ENCODE results near the gene RFPL4A.
"Not testable (repeated sequence)": the region's sequence is repeated elsewhere in the genome, so short reads cannot be mapped to it uniquely, and the experiment has no call there.

The RFPL4A gene

DNA sequence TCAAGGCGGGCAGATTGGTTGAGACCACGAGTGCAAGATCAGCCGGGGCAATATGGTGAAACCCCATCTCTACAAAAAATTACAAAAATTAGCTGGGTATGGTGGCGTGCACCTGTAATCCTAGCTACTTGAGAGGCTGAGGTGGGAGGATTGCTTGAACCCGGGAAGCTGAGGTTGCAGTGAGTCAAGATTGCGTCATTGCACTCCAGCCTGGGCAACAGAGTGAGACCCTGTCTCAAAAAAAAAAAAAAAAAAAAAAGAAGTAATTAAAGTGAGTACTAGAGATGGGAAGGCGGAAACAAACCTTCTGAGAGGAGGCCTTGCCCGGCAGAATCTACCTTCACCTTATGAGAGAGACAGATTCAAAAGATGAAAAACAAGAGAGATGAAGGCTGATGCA lies 35.4 kb upstream of the RFPL4A start:
- TF ChIP-seq, protein P1, sequence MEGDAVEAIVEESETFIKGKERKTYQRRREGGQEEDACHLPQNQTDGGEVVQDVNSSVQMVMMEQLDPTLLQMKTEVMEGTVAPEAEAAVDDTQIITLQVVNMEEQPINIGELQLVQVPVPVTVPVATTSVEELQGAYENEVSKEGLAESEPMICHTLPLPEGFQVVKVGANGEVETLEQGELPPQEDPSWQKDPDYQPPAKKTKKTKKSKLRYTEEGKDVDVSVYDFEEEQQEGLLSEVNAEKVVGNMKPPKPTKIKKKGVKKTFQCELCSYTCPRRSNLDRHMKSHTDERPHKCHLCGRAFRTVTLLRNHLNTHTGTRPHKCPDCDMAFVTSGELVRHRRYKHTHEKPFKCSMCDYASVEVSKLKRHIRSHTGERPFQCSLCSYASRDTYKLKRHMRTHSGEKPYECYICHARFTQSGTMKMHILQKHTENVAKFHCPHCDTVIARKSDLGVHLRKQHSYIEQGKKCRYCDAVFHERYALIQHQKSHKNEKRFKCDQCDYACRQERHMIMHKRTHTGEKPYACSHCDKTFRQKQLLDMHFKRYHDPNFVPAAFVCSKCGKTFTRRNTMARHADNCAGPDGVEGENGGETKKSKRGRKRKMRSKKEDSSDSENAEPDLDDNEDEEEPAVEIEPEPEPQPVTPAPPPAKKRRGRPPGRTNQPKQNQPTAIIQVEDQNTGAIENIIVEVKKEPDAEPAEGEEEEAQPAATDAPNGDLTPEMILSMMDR (IDR thresholded peaks at IDR 0.05), result no peak

DNA sequence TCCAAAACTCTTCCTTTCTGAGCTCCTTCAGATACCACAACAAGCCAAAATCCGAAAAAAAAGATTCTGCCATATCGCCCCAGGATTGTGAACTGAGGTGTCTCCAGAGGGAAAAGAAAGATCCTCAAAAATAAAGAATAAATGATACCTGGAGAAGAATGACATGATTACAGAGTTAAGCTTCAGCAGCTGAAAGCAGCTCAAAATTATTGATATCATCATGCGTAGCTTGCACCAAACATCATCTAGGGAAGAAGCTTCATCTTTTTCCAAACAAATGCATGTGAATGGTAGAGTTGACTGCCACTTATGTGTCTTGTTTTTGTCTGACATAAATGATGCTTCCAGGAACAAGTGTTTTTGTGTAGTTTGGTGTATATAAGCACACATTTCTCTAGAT lies 20.6 kb upstream of the RFPL4A start, which contains the start of gene NLRP9:
TSS of gene NLRP9 (minus strand) at position 101 of the 400 bp plus-strand sequence. CDS start at position 73, 28 bp downstream.
- TF ChIP-seq, protein P1 (IDR thresholded peaks at IDR 0.05), result no peak

DNA sequence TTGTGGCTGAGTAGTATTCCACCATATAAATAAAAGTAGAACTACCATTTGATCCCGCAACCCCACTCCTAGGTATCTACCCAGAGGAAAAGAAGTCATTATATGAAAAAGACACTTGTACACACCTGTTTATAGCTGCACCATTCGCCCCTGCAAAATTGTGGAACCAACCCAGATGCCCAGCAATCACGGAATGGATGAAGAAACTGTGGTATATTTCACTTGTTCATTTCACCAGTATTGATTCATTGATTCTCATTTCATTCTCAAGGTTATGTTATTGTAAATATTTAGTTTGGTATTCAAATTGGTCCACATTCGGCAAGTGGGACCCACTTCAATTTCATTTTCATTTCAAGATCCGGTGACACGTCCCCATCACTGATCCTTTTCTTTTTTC lies 8.2 kb upstream of the RFPL4A start:
- TF ChIP-seq, protein P1 (IDR thresholded peaks at IDR 0.05), result no peak

DNA sequence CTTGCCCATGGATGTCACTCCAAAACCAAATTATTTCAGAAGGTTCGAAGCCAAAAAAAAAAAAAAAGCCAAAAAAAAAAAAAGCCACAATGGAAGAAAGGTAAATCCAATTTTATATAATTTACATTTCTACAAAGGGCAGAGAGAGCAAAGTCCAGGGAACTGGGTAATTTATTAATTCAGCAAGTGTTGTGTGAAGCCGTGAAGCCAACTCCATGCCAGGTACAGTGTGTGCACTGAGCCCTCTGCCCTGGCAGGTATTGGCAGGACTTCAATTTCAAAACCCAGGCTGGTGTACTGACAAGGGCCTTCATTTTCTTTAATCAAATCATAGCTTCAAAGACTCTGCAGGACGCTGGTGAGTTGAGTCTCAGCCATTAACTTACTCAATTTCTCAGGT lies 5.5 kb upstream of the RFPL4A start:
- TF ChIP-seq, protein P1 (IDR thresholded peaks at IDR 0.05), result no peak

DNA sequence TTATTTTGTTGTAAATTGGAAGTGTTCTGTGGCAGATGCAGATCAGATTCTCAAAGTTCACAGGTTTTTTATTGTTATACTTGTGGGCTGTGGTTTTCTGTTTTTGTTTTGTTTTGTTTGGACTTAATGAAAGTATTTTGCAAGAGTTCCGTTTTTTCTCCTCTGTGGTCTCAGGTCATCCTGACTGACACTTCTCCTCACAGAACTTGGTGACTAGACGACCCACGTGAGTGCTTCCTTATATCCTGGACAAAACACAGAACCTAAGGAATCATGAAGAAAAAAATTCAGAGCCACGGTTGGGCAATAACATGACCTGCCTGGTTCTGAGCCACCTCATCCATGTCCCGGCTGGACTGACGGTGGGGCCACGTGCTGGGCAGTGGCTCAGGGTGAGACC lies 7.6 kb downstream of the RFPL4A start:
- TF ChIP-seq, protein P1 (IDR thresholded peaks at IDR 0.05), result no peak

DNA sequence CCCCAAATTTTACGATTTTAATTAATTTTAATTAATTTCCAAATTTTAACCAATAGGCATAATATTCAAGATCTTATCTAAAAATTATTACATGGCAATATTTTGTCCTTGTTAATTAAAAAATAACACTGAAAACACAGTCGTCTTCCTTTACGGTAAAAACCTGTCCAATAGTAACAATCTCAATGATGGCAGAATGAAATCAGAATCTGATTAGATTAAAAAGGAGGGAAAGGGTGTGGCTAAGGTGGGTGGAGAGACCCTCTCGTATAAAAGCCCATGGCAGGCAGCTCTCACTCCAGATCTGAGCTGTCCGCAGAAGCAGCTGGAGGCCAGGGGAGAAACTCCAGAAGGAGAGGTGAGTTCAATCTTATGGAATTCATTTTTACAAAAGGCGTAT lies 9.9 kb downstream of the RFPL4A start, which contains the start of gene RFPL4AL1:
TSS of gene RFPL4AL1 (plus strand) at position 301 of the 400 bp plus-strand sequence. CDS start 2,687 bp downstream, outside the sequence.
- TF ChIP-seq, protein P1 (IDR thresholded peaks at IDR 0.05), result not testable (repeated sequence)

DNA sequence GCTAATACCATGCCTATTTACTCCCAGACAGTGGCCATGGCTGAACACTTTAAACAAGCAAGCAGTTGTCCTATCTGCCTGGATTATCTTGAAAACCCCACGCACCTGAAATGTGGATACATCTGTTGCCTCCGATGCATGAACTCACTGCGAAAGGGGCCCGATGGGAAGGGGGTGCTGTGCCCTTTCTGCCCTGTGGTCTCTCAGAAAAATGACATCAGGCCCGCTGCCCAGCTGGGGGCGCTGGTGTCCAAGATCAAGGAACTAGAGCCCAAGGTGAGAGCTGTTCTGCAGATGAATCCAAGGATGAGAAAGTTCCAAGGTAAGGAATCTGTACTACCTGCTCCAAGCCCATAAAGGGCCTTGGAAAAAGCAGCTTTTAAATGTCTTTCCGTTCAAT lies 18.6 kb downstream of the RFPL4A start:
- TF ChIP-seq, protein P1 (IDR thresholded peaks at IDR 0.05), result peak; percentile 41; the same call in 1 of the 2 replicates

DNA sequence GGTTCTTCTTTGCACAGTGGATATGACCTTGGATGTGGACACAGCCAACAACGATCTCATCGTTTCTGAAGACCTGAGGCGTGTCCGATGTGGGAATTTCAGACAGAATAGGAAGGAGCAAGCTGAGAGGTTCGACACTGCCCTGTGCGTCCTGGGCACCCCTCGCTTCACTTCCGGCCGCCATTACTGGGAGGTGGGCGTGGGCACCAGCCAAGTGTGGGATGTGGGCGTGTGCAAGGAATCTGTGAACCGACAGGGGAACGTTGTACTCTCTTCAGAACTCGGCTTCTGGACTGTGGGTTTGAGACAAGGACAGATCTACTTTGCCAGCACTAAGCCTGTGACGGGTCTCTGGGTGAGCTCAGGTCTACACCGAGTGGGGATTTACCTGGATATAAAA lies 19.4 kb downstream of the RFPL4A start:
- TF ChIP-seq, protein P1 (IDR thresholded peaks at IDR 0.05), result no peak

All from LNCAP (cell line).